ENCODE results near the gene CYP4V2.

CYP4V2 gene

DNA sequence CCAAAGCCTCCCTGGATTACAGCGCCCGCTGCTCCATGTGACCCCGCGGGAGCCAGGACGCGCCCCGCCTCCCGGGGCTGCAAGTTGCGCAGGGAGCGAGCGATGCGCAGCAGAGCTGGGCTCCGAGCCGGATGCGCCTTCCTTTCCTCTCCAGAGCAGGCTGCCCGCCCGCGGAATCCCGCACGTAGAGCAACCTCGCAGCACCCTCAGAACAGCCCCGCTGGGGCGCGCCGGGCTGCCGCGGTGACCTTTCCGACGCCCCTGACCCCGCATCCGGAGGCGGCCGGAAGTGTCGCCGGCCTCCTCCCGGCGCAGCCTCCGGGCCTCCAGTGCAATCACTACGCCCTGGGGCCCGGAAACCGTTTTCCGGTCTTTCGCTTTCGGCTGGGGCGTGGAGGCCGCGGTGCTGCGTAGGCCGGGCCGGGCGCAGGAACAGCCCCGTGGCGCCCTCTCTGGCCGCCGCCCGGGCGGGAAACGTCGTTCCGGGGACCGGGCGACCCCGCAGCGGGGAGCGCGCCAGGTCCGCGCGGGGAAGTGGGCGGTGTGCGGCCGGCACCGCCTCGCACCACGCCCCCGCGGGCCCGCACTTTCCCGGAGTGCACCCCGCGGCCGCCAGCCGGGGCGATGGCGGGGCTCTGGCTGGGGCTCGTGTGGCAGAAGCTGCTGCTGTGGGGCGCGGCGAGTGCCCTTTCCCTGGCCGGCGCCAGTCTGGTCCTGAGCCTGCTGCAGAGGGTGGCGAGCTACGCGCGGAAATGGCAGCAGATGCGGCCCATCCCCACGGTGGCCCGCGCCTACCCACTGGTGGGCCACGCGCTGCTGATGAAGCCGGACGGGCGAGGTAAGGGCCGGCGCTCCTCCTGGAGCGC, at the start of gene CYP4V2:
Gene CYP4V2 (plus strand): TSS at position 368 of the 866 bp plus-strand sequence. CDS start 257 bp downstream, at position 625.
- peak; percentile 90 for DNase-seq

- no peak for DNase-seq
Observed at GRCh38 chr4:186144198-186144945, 47.0 kb upstream of the CYP4V2 start.

DNA sequence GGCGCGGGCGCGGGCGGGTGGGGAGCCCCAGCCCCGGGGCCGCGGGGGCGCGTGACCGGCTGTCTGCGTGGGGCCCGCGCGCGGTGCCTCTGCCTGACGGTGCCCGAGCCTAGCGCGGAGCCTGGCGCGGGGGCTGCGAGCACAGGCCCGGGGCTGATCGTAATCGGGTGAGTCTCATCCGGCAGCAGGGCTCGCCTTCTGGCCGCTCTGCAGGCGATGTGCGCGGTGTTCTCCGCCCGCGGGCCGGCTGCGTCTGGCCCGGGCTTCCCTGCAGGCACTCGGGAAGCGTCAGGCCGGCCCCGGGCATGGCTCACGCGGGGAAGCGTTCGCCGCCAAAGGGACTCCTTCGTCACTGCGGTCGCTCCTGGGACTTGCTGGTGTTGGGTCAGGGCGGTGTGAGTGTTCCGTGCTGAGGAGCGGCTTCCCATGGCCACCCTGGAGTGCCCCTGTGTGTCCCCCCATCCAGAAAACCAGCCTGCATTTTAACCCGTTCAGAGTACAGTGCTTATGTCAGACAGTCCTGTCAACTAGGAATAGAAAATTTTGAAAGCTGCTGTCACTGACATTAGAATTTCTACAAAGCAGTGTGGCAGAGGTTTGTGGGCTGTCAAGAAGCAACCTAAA, 46.3 kb upstream of the CYP4V2 start:
- no peak for DNase-seq

DNA sequence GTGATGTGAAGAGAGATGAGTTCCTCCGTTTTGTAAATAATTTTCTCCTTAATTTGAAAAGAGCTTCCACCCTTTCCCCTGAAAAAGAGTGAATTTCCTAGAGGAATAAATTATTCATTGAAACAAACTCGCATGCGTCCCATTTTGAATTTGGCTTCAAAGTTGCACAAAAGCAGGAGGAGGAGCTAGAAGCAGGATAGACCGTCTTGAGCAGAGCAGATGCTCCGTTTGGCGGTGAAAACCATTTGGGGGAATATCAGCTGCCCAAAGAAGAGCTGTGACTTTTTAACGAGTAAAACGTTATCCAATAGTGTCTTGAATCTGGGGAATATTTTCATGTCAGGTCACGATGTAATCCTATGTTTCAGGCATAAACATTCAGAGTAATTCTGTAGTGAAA, 44.9 kb upstream of the CYP4V2 start:
- DNase-seq: no peak

- no peak for DNase-seq
Observed at GRCh38 chr4:186148336-186148975, 42.9 kb upstream of the CYP4V2 start.

DNA sequence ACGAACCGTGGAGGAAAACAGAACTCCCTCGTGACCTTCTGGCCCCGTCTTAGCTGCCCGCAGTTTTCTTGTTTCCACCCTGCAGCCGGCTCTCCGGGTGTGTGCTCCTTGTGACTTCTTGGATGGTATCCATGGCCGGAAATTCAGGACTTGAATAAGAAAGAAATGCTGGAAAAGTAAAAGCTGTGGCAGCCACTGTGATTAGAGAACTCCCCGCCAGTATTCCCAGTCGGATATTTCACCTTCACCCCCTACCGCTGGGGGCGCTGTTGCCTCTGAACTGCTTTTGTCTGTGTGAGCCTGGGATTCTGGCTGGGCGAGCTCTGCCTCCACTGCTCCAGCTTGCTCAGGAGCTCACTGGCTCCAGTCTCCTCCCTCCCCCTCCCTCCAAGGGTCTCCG, 41.5 kb upstream of the CYP4V2 start:
- DNase-seq: no peak

DNA sequence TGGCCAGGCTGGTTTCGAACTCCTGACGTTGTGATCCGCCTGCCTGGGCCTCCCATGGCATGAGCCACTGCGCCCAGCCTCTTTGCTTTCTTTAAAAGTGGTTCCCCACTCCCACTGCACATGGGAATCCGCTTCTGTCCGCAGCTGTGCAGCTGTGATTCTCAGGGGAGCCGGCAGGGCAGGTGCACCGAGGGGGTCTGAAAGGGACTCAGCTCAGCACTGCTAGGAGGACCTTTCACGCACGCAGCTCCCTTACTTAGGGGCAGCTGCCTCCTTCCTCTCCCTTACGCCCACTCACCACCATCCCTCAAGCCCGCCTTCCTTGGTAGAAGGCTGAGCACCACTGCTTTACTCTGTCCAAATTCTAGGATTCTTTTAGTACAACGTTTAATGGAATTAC, 40.4 kb upstream of the CYP4V2 start:
- DNase-seq: no peak

- no peak for DNase-seq
Observed at GRCh38 chr4:186151499-186151898, 39.9 kb upstream of the CYP4V2 start.

DNA sequence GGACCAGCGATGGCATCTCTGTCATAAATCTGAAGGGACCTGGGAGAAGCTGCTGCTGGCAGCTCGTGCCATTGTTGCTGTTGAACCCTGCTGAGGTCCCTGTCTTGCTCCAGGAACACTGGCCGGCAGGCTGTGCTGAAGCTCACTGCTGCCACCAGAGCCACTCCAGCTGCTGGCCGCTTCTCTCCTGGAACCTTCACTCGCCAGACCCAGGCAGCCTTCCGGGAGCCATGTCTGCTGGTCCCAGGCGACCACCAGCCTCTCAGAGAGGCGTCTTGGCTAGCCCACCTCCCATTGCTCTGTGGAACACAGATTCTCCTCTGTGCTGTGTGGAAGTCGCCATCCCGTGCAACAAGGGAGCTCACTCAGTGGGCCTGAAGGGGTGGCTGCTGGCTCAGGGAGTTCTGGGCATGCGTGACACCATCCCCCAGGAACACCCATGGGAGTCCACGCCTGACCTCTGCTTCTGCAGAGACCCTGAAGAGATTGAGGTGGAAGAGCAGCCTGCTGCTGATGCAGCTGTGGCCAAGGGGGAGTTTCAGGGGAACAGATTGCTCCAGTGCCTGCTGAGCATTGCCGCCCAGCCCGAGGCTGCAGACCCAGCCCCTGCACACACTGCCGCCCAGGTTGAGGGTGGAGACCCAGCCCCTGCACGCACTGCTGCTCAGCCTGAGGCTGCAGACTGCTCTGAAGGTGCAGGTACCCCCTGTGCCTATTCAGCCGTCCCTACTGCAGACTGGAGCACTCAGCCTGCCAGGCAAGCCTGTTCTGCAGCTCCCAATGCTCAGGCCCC, 33.1 kb upstream of the CYP4V2 start:
- no peak for DNase-seq

DNA sequence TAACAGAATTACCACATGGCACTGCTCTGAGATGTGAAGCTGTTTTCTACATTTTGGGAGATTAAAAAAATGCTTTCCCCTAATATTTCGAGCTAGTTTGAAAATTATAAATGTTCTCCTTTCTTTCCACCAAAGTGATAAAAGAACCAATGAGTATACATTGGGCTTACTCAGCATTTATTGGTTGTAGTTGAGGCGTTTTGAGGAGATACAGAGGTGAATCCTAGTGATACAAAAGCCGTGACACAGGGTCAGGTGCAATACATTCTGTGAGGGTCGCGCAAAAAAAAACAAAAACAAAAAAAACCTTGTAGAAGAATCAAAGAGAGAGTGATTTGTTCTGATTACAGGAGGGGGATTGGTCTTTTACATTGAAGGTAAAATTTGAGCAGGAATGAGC, 32.4 kb upstream of the CYP4V2 start:
- no peak for DNase-seq

- no peak for DNase-seq
Observed at GRCh38 chr4:186159613-186160012, 31.8 kb upstream of the CYP4V2 start.

- peak; percentile 32 for DNase-seq
Observed at GRCh38 chr4:186161138-186161537, 30.2 kb upstream of the CYP4V2 start.

DNA sequence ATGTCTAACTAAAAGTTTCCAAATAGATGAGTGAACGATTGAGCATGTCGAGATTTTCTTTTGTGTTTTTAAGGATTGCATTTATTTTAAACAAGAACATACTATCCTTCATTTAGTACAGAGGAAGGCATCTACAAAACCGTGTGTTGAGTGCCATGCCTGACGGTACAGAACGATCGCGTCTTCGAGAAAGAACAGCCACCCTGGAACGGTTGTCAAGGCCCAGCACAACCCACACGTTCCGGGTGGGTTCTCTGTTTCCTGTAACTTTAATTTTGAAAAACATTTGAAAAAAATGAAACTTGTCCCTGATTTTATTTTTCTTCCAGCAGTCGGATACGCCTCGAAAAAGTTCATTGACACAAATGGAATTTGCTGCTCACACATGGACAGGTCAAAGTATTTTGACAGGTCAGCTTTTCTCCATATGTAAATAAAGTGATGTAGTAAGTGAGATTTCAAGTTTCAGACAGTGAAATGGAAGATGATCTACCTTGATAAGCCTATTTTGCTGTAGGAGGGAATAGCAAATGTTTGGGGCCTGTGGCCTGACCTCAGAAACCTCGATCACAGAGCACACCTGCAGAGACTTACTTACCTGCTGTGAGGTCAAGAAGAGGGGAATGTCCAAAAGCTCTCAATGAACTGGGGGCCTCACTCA, 24.4 kb upstream of the CYP4V2 start:
- DNase-seq: no peak

DNA sequence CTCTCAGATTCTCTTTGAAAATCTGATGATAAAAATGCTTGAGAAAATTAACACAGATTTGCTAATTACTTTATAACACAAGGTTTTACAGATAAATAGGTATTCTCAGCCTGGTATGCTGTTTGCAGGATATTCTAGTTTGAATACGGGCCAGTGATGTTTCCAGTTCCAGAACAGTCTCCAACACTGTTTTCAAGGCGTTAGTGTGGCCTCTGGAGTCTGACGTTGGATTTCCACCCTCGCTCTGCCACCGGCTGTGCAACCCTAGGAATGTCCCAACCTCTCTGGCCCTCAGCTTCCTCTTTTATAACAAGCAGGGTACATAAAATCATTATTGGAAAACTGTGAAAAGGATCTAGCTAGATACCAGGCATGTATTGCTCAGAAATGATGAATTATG, 23.8 kb upstream of the CYP4V2 start:
- DNase-seq: no peak

GRCh38 chr4:186168750-186169149, 22.6 kb upstream of the CYP4V2 start:
- DNase-seq: no peak

DNA sequence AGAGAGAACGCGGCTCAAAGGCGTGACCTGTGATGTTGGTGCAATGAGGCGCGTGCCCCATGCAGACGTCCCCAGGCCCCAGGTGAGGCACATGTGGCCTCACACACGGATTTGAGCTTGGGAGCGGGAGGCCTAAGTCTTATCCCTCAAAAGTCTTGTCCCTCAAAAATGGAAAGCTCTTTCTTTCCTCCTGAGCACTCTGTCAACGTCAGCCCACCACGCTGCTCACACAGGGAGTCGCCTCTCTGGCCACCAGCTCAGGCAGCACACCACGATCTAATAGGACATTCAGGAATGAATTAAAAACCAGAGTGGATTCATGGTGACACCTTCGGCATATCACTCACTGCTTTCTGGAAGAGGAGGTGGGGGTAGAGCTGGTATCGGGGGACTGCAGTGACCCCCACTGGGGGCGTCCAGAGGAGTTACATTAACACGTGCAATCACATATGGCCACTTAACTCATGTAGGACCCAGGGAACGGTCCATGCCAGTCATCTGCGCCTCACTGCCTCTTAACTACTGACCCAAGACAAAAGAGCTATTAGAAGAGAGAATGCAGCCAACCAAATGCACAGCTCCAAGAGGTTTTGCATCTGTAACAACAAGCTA, 21.9 kb upstream of the CYP4V2 start:
- no peak for DNase-seq

GRCh38 chr4:186169945-186170802, 21.2 kb upstream of the CYP4V2 start:
- no peak for DNase-seq

DNA sequence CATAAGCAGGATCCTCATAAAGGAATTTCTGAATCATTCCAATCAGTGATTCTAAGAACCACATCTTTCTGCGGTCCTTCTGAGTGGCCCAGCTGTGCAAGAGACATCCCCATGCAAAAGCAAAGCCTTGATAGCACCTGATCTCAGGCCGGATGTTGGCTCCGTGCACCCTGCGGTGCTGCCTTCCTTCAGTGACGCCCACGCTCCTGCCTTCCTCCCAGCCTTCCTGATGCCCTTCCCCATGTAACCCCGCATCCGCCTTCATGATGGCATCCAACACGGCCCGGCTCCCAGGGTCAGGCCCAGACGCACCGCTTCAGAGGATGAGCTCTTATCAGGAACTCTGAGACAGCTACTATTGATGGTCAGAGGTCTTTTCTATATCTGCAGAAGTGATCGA, 20.4 kb upstream of the CYP4V2 start:
- DNase-seq: no peak

GRCh38 chr4:186172546-186172945, 18.8 kb upstream of the CYP4V2 start:
- DNase-seq: no peak

GRCh38 chr4:186188107-186188506, 3.3 kb upstream of the CYP4V2 start:
- DNase-seq: no peak

All from CD4-positive, alpha-beta T cell treated with Interleukin-17A for 1 hour (primary cell).